ENCODE results near the gene COMTD1.

DNA sequence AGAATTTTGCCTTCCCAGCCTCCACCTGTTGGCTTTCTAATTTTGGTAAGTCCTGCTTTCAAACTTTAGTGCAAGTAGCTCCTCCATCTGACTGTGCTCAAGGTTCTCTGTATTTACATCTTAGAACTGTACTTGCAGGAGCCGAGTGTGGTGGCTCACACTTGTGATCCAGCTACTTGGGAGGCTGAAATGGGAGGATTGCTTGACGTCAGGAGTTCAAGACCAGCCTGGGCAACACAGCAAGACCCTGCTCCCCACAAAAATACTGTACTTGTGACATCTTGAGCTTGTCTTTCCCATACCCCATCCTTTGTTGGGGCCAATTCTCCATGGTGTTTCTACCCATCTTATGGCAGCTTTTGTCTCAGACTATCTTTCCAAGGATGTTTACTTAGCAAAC, 29.8 kb downstream of the COMTD1 start:
- TF ChIP-seq RARB (CRISPR knock-in tag; IDR thresholded peaks at IDR 0.05) (no peak), ZFP3 (CRISPR knock-in tag; IDR thresholded peaks at IDR 0.05) (no peak), PATZ1 (CRISPR knock-in tag; IDR thresholded peaks at IDR 0.05; ENCODE audit: borderline replicate concordance) (no peak), ZFP30 (CRISPR knock-in tag; IDR thresholded peaks at IDR 0.05) (no peak), ARNTL (CRISPR knock-in tag; IDR thresholded peaks at IDR 0.05; ENCODE audit: borderline replicate concordance, low read depth) (no peak), BACH2 (CRISPR knock-in tag; IDR thresholded peaks at IDR 0.05; ENCODE audit: borderline replicate concordance) (no peak)
